ENCODE results near the gene AAMP. TPM values are rescaled to one million over a fixed set of nuclear protein-coding genes. Genes with fewer than 3 reads are reported as not detected.

The AAMP gene
- total and polyA plus RNA-seq, 2 donors from 2014 or later: 70.1 to 108 TPM

DNA sequence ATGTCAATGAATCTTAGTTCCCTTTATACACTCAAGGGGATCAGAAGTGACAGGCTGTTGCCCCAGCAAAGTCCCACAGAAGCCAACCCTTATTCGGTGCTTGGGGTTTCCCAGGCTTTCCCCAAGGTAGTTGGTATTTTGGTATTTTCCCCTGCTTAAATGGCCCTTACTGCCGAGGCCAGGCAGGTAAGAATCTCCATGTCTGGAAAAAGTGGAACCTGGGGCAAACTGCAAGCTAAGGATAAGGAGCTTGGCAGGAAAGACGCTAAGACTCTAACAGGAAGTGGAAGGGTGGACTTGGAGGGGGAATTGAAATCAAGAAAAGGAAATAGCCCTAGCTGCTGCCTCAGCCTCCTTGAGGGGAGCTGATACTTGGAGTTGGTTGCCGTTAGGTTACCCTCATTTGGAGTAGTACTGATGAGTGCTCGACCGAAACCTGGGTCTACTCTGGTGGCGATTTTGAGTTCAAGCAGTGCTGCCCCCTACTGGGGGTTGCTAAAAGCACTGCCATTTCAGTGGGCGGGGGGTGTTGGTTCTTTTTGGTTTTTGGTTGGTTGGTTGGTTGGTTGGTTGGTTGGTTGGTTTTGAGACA lies 12.5 kb downstream of the AAMP start:
- no peak for FAIRE-seq
- Histone ChIP-seq H3K27me3 (ENCODE audit: control insufficient read depth, insufficient read depth, low read length) (no peaks in the 10 kb centered on the region), H3K36me3 (ENCODE audit: control insufficient read depth in 2 of 3, insufficient read depth in 3 of 3, low read length in 3 of 3) (peaks cover 5 to 23% (median 18%) of the 10 kb centered on the region in 3 donors), H3K9ac (ENCODE audit: low read length in 3 of 3) (no peak overlapping the region), H3K9me3 (ENCODE audit: control insufficient read depth in 2 of 3, insufficient read depth in 1 of 3, low read length in 3 of 3) (no peaks in the 10 kb centered on the region), H3K27ac (ENCODE audit: low read depth in 2 of 2, low read length in 2 of 2) (no peak overlapping the region), H3K4me3 (ENCODE audit: low read length in 3 of 3) (peak overlapping the region in 1 of 3 donors; percentile 60), H3K4me1 (ENCODE audit: control insufficient read depth in 2 of 3, insufficient read depth in 2 of 3, low read depth in 1 of 3, low read length in 3 of 3) (peaks cover 0 to 28% (median 15%) of the 10 kb centered on the region in 3 donors)
- DNase-seq: peak in 1 of 5 donors; percentile 61
- TF ChIP-seq, protein P1, sequence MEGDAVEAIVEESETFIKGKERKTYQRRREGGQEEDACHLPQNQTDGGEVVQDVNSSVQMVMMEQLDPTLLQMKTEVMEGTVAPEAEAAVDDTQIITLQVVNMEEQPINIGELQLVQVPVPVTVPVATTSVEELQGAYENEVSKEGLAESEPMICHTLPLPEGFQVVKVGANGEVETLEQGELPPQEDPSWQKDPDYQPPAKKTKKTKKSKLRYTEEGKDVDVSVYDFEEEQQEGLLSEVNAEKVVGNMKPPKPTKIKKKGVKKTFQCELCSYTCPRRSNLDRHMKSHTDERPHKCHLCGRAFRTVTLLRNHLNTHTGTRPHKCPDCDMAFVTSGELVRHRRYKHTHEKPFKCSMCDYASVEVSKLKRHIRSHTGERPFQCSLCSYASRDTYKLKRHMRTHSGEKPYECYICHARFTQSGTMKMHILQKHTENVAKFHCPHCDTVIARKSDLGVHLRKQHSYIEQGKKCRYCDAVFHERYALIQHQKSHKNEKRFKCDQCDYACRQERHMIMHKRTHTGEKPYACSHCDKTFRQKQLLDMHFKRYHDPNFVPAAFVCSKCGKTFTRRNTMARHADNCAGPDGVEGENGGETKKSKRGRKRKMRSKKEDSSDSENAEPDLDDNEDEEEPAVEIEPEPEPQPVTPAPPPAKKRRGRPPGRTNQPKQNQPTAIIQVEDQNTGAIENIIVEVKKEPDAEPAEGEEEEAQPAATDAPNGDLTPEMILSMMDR (IDR thresholded peaks at IDR 0.05; ENCODE audit: borderline replicate concordance, extremely low read depth, insufficient read depth): peak; percentile 50
- intact Hi-C loops (cut with DNase I): no loop called here

DNA sequence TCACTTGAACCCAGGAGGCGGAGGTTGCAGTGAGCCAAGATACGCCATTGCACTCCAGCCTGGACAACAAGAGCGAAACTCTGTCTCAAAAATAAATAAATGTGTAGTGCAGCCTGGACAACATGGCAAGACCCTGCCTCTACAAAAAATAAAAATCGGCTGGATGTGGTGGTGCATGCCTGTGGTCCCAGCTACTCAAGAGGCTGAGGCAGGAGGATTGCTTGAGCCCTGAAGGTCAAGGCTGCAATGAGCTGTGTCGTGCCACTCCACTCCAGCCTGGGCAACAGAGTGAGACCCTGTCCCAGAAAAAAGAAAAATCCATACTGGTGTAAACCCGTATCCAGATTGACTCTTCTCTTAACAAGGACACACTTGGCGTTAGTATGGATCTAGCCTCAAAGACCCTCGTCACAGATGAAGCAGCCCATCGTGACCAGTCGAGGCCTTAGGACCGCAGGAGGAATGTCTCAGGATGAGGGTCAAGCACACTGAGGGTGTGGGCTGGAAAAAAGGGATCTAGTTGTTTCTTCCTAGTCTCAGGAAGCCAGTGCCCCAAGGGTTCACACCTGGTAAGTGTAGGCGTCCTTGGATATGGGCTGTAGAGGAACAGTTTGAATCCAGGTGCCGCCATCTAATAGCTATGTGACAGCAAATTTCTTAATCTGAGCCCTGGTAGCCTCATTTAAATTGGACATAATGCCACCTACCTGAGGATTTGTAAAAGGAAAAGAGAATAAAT lies 13.2 kb downstream of the AAMP start:
- intact Hi-C loops (cut with DNase I): no loop called here
- H3K4me3 ChIP-seq (ENCODE audit: low read length in 3 of 3): no peak overlapping the region
- no peak overlapping the region for H3K9ac ChIP-seq (ENCODE audit: low read length in 3 of 3)
- H3K4me1 ChIP-seq (ENCODE audit: control insufficient read depth in 2 of 3, insufficient read depth in 2 of 3, low read depth in 1 of 3, low read length in 3 of 3): peaks cover 0 to 23% (median 14%) of the 10 kb centered on the region in 3 donors
- DNase-seq: peak in 1 of 5 donors; percentile 37
- H3K9me3 ChIP-seq (ENCODE audit: control insufficient read depth in 2 of 3, insufficient read depth in 1 of 3, low read length in 3 of 3): no peaks in the 10 kb centered on the region
- no peak overlapping the region for H3K27ac ChIP-seq (ENCODE audit: low read depth in 2 of 2, low read length in 2 of 2)
- no peak for FAIRE-seq
- H3K36me3 ChIP-seq (ENCODE audit: control insufficient read depth in 2 of 3, insufficient read depth in 3 of 3, low read length in 3 of 3): peaks cover 9 to 30% (median 22%) of the 10 kb centered on the region in 3 donors
- TF ChIP-seq, protein P1 (IDR thresholded peaks at IDR 0.05; ENCODE audit: borderline replicate concordance, extremely low read depth, insufficient read depth): no peak
- H3K27me3 ChIP-seq (ENCODE audit: control insufficient read depth, insufficient read depth, low read length): no peaks in the 10 kb centered on the region

DNA sequence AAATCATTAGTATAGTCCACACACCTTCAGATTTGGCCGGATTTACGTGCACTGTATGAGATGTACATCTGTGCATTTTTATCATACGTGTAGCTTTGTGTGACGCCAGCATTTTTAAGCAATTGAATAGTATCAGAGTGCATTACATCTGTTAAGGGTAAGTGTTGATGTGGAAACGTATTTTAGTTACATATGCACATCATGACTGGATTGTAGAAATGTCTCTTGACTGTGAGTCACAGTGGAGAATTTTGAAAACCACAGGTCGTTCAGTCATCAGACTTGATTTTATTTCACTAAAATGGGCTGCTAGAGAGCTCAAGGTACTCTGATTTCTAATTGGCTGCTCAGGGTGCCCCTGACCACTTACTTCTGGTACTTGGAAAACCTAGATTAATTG lies 14.5 kb downstream of the AAMP start:
- Histone ChIP-seq H3K9ac (ENCODE audit: low read length in 3 of 3) (no peak overlapping the region), H3K27ac (ENCODE audit: low read depth in 2 of 2, low read length in 2 of 2) (no peak overlapping the region), H3K27me3 (ENCODE audit: control insufficient read depth, insufficient read depth, low read length) (no peaks in the 10 kb centered on the region), H3K4me3 (ENCODE audit: low read length in 3 of 3) (no peak overlapping the region), H3K36me3 (ENCODE audit: control insufficient read depth in 2 of 3, insufficient read depth in 3 of 3, low read length in 3 of 3) (peaks cover 10 to 42% (median 29%) of the 10 kb centered on the region in 3 donors), H3K9me3 (ENCODE audit: control insufficient read depth in 2 of 3, insufficient read depth in 1 of 3, low read length in 3 of 3) (no peaks in the 10 kb centered on the region), H3K4me1 (ENCODE audit: control insufficient read depth in 2 of 3, insufficient read depth in 2 of 3, low read depth in 1 of 3, low read length in 3 of 3) (peaks cover 0 to 14% (median 4%) of the 10 kb centered on the region in 3 donors)
- intact Hi-C loops (cut with DNase I): no loop called here
- FAIRE-seq (no peak), DNase-seq (no peak)
- TF ChIP-seq, protein P1 (IDR thresholded peaks at IDR 0.05; ENCODE audit: borderline replicate concordance, extremely low read depth, insufficient read depth): no peak
